ENCODE measurements around the gene CNTNAP2. TPM values are rescaled to one million over a fixed set of nuclear protein-coding genes. Genes with fewer than 3 reads are reported as not detected.

The CNTNAP2 gene
- total and polyA plus RNA-seq, 2 of the 4 experiments (the other 2 are of a cell fraction): not detected

DNA sequence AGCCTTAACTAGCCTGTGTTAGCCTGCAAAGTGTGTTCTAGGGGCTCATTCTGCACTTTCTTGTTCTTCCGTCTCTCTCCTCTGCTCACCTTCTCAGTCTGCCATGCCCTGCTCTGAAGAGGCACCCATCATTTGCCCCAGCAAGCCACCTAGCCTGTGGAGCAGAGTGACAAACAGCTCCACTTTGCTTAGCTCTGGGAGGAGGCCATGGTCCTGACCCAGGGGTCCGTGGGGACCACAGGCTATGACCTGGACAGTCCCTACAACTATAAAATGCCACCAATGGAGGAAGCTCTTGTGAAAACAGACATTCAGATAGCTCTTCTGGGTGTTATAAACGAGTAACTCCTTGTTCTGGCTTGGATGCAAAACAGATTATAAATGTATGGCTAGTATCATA is 1029.6 kb downstream of the CNTNAP2 start:
- Histone ChIP-seq H2BK5ac (ENCODE audit: low read depth, low read length, poor library complexity, severe bottlenecking) (no peak overlapping the region), H3K27me3 (ENCODE audit: control insufficient read depth, insufficient read depth, low read length) (no peaks in the 10 kb centered on the region), H2BK15ac (ENCODE audit: low read depth, low read length) (no peak overlapping the region), H3K36me3 (ENCODE audit: control insufficient read depth, insufficient read depth, low read length) (no peaks in the 10 kb centered on the region), H3K4me2 (ENCODE audit: low read depth, low read length) (no peak overlapping the region), H3K18ac (ENCODE audit: low read depth, low read length) (no peak overlapping the region), H3K14ac (replicated peaks; ENCODE audit: low read depth, low read length) (no peak overlapping the region), H3K9me3 (ENCODE audit: control insufficient read depth, insufficient read depth, low read length) (peaks cover 12% of the 10 kb centered on the region), H3K4me1 (ENCODE audit: control insufficient read depth, insufficient read depth, low read length) (no peaks in the 10 kb centered on the region), H3K4me3 (ENCODE audit: insufficient read depth, low read depth, low read length) (no peak overlapping the region), H4K8ac (ENCODE audit: low read depth in 2 of 2, low read length in 2 of 2) (no peak overlapping the region), H3K56ac (ENCODE audit: extremely low read depth, insufficient read depth, low read length) (no peak overlapping the region), H3K4ac (ENCODE audit: low read depth, low read length) (no peak overlapping the region), H4K20me1 (ENCODE audit: insufficient read depth, low read length) (no peaks in the 10 kb centered on the region), H2BK120ac (ENCODE audit: low read depth, low read length) (no peak overlapping the region), H3K9me1 (ENCODE audit: insufficient read depth, low read length) (no peaks in the 10 kb centered on the region), H3K79me1 (ENCODE audit: low read depth in 1 of 2, low read length in 2 of 2) (no peaks in the 10 kb centered on the region), H4K91ac (ENCODE audit: insufficient read depth, low read depth, low read length) (no peak overlapping the region), H3K23ac (ENCODE audit: low read depth, low read length) (no peak overlapping the region), H3K9ac (ENCODE audit: low read depth, low read length) (no peak overlapping the region), H2AK9ac (replicated peaks; ENCODE audit: low read depth, low read length, poor library complexity) (no peak overlapping the region), H4K5ac (ENCODE audit: low read depth, low read length) (no peak overlapping the region), H3K27ac (ENCODE audit: insufficient read depth, low read length) (no peak overlapping the region), H2AK5ac (ENCODE audit: low read depth, low read length) (no peak overlapping the region), H2BK20ac (ENCODE audit: low read depth, low read length) (no peak overlapping the region), H2AFZ (replicated peaks; ENCODE audit: low read length, poor library complexity) (no peak overlapping the region)
- POLR2A ChIA-PET (ENCODE audit: unreplicated experiment): no interaction called here
- no CpG with 5 or more reads among the region's 3 CpGs for WGBS, 2 experiments (ENCODE audit: extremely low coverage in 2 of 2, insufficient read length in 1 of 2)
- no TSS peak for BruUV-seq (replicated peaks)
- CTCF ChIA-PET: no interaction called here
- in situ Hi-C loops (cut with MboI; ENCODE audit: low sequenced_read_pairs): no loop called here
- DNase-seq (no peak), ATAC-seq (ENCODE audit: low read depth) (no peak)
- intact Hi-C loops (cut with micrococcal nuclease): no loop called here
- TF ChIP-seq SMC3 (IDR thresholded peaks at IDR 0.05; ENCODE audit: low read depth, low read length): no peak
- TF ChIP-seq, protein P1, sequence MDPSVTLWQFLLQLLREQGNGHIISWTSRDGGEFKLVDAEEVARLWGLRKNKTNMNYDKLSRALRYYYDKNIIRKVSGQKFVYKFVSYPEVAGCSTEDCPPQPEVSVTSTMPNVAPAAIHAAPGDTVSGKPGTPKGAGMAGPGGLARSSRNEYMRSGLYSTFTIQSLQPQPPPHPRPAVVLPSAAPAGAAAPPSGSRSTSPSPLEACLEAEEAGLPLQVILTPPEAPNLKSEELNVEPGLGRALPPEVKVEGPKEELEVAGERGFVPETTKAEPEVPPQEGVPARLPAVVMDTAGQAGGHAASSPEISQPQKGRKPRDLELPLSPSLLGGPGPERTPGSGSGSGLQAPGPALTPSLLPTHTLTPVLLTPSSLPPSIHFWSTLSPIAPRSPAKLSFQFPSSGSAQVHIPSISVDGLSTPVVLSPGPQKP (IDR thresholded peaks at IDR 0.05; ENCODE audit: borderline replicate concordance, low read depth, low read length): no peak
- no peak for TF ChIP-seq MXI1 (IDR thresholded peaks at IDR 0.05; ENCODE audit: borderline replicate concordance, low read depth, low read length)
- TF ChIP-seq RCOR1 (IDR thresholded peaks at IDR 0.05; ENCODE audit: insufficient replicate concordance, low read length): no peak
- TF ChIP-seq CHD1 (IDR thresholded peaks at IDR 0.05; ENCODE audit: low read depth, low read length): no peak
- no peak for TF ChIP-seq RFX5 (IDR thresholded peaks at IDR 0.05; ENCODE audit: low read depth, low read length)
- TF ChIP-seq NFE2L2 (IDR thresholded peaks at IDR 0.05; ENCODE audit: low read depth, low read length): no peak
- no peak for TF ChIP-seq RAD21 (IDR thresholded peaks at IDR 0.05; ENCODE audit: low read length)
- no peak for TF ChIP-seq POLR2A (IDR thresholded peaks at IDR 0.05; ENCODE audit: low read depth, low read length)
- no peak for TF ChIP-seq CEBPB (IDR thresholded peaks at IDR 0.05; ENCODE audit: low read depth, low read length)
- TF ChIP-seq MAZ (IDR thresholded peaks at IDR 0.05; ENCODE audit: borderline replicate concordance, low read depth, low read length): no peak
- TF ChIP-seq, protein P2, sequence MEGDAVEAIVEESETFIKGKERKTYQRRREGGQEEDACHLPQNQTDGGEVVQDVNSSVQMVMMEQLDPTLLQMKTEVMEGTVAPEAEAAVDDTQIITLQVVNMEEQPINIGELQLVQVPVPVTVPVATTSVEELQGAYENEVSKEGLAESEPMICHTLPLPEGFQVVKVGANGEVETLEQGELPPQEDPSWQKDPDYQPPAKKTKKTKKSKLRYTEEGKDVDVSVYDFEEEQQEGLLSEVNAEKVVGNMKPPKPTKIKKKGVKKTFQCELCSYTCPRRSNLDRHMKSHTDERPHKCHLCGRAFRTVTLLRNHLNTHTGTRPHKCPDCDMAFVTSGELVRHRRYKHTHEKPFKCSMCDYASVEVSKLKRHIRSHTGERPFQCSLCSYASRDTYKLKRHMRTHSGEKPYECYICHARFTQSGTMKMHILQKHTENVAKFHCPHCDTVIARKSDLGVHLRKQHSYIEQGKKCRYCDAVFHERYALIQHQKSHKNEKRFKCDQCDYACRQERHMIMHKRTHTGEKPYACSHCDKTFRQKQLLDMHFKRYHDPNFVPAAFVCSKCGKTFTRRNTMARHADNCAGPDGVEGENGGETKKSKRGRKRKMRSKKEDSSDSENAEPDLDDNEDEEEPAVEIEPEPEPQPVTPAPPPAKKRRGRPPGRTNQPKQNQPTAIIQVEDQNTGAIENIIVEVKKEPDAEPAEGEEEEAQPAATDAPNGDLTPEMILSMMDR (conservative IDR thresholded peaks at IDR 0.05; ENCODE audit: low read depth, low read length): no peak
- TF ChIP-seq USF2 (IDR thresholded peaks at IDR 0.05; ENCODE audit: low read depth, low read length): no peak
- no peak for TF ChIP-seq FOS (IDR thresholded peaks at IDR 0.05; ENCODE audit: low read depth, low read length)
- no peak for TF ChIP-seq BHLHE40 (IDR thresholded peaks at IDR 0.05; ENCODE audit: low read depth, low read length)
- TF ChIP-seq MAFK (IDR thresholded peaks at IDR 0.05; ENCODE audit: low read depth, low read length): no peak
- dilution Hi-C loops (cut with HindIII; ENCODE audit: low sequenced_read_pairs, unreplicated experiment): no loop called here
